HEK293T (cell line): ENCODE results near the gene FHIT.

ENCODE experiments used
- ELF4 ChIP-seq: fragments of 450-650 bp; IDR thresholded peaks from 2 replicates; pipeline ENCODE4 v1.6.1; 2017; ENCODE audit warnings: antibody characterized with exemption
- SP1 ChIP-seq: fragments of 450-650 bp; IDR thresholded peaks from 2 replicates; pipeline ENCODE4 v1.6.1; 2017
- ZNF384 ChIP-seq: fragments of 450-650 bp; IDR thresholded peaks from 2 replicates; pipeline ENCODE4 v1.6.1; 2016

DNA sequence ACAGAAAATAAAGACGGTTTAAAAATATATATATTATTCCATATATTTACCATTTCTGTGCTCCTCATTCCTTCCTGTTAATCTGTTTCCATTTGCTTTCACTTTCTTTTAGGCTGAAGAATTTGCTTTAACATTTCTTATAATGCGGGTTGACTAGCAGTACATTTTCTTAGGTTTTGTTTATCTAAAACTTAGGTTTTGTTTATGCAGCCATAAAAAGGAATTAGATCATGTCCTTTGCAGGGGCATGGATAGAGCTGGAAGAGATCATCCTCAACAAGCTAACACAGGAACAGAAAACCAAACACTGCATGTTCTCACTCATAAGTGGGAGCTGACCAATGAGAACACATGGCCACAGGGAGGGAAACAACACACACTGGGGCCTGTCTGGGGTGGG is 578.1 kb downstream of the FHIT start:
- no peak for TF ChIP-seq ELF4
- no peak for TF ChIP-seq ZNF384
- TF ChIP-seq SP1: no peak
